Glutamatergic neuron (in vitro differentiated cells): ENCODE measurements around the gene TXNDC11. TPM values are rescaled to one million over a fixed set of nuclear protein-coding genes. Genes with fewer than 3 reads are reported as not detected.

Source experiments
- DNase-seq: peaks from one replicate; pipeline ENCODE4 v3.0.0; 2022
- H3K27ac Mint-ChIP-seq: one replicate; pipeline ENCODE4 v1.8.0; 2020; ENCODE audit warnings: mild to moderate bottlenecking, mixed read lengths, inconsistent platforms; ENCODE audit not compliant: unreplicated experiment
- H3K27me3 Mint-ChIP-seq: one replicate; pipeline ENCODE4 v1.8.0; 2020; ENCODE audit warnings: mild to moderate bottlenecking, moderate library complexity, mixed read lengths, inconsistent platforms; ENCODE audit not compliant: unreplicated experiment
- H3K36me3 Mint-ChIP-seq: one replicate; pipeline ENCODE4 v1.8.0; 2020; ENCODE audit warnings: mild to moderate bottlenecking, mixed read lengths, inconsistent platforms; ENCODE audit not compliant: unreplicated experiment
- H3K4me1 Mint-ChIP-seq: one replicate; pipeline ENCODE4 v1.8.0; 2020; ENCODE audit warnings: mild to moderate bottlenecking, low read depth, mixed read lengths, inconsistent platforms; ENCODE audit not compliant: unreplicated experiment
- H3K4me3 Mint-ChIP-seq: one replicate; pipeline ENCODE4 v1.8.0; 2020; ENCODE audit warnings: mild to moderate bottlenecking, mixed read lengths, inconsistent platforms; ENCODE audit not compliant: unreplicated experiment
- H3K9me3 Mint-ChIP-seq: one replicate; pipeline ENCODE4 v1.8.0; 2020; ENCODE audit warnings: mild to moderate bottlenecking, moderate library complexity, mixed read lengths, inconsistent platforms; ENCODE audit not compliant: unreplicated experiment
- total RNA-seq: library from RNA; stranded (reverse); fragmentation: NEBNext Ultra II Directional; extraction: Animal tissue kit (Norgen Biotek cat#: 25700); gene quantifications from one replicate; pipeline ENCODE4 v1.2.1, GENCODE V29; 2021; ENCODE audit not compliant: unreplicated experiment
- TF ChIP-seq, protein P1 (sequence below): fragments of 200-600 bp; sonication (generic); IDR thresholded peaks from one replicate; pipeline ENCODE4 v1.5.0; 2021; ENCODE audit not compliant: partially characterized antibody, unreplicated experiment

The TXNDC11 gene
- total RNA-seq, 1 donor from 2014 or later, result 18.4 TPM

DNA sequence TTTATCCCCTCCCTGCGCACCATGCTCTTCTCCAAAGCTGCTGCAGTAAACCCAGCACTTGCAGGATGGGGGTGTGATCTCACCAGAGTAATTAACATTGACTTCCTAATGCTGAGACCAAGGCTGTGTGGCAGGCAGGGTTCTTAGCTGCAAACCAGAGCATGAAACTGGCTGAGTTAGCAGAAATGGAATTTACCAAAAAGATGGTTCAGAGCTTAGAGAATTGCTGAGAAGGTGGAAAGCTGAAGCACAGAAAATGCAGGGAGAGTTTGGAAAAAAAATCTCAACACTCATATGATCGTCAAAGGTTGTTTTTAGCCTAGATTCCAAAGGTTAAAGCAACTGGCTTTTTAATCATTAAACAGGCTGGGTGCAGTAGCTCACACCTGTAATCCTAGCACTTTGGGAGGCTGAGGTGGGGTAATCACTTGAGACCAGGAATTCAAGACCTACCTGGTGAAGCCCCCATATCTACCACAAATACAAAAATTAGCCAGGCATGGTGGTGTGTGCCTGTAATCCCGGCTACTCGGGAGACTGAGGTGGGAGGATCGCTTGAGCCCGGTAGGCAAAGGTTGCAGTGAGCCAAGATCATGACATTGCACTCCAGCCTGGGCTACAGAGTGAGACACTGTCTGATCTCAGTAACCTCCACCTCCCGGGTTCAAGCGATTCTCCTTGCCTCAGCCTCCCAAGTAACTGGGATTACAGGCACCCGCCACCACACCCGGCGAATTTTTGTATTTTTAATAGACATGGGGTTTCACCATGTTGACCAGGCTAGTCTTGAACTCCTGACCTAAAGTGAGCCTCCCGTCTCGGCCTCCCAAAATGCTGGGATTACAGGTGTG is 6.0 kb upstream of the TXNDC11 start:
- Mint-ChIP-seq H3K4me3 (peak overlapping the region; percentile 0), H3K9me3 (peaks cover 2% of the 10 kb centered on the region), H3K27me3 (peaks cover 4% of the 10 kb centered on the region), H3K4me1 (no peaks in the 10 kb centered on the region), H3K27ac (no peak overlapping the region), H3K36me3 (peaks cover 7% of the 10 kb centered on the region)
- DNase-seq, result no peak
- TF ChIP-seq, protein P1, sequence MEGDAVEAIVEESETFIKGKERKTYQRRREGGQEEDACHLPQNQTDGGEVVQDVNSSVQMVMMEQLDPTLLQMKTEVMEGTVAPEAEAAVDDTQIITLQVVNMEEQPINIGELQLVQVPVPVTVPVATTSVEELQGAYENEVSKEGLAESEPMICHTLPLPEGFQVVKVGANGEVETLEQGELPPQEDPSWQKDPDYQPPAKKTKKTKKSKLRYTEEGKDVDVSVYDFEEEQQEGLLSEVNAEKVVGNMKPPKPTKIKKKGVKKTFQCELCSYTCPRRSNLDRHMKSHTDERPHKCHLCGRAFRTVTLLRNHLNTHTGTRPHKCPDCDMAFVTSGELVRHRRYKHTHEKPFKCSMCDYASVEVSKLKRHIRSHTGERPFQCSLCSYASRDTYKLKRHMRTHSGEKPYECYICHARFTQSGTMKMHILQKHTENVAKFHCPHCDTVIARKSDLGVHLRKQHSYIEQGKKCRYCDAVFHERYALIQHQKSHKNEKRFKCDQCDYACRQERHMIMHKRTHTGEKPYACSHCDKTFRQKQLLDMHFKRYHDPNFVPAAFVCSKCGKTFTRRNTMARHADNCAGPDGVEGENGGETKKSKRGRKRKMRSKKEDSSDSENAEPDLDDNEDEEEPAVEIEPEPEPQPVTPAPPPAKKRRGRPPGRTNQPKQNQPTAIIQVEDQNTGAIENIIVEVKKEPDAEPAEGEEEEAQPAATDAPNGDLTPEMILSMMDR, result no peak

DNA sequence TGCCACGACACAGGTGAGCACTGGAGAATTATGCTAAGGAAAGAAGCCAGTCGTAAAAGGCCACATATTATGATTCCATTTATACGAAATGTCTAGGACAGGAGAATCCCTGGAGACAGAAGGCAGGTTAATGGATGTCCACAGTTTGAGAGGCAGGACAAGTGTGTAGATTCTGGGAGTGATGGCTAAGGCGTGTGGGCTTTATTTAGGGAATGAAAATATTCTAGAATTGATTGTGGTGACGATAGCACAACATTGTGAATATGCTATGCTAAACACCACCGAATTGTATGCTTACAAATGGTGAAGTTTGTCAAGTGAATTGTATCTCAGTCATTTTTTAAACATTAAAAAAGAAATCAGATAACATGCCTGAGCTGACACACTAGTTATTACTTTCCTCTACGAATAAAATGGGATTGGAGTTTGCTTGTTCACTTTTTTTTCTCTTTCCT is 5.3 kb upstream of the TXNDC11 start:
- no peak for DNase-seq
- Mint-ChIP-seq H3K4me1 (no peaks in the 10 kb centered on the region), H3K27ac (no peak overlapping the region), H3K9me3 (peaks cover 2% of the 10 kb centered on the region), H3K4me3 (no peak overlapping the region), H3K36me3 (peaks cover 7% of the 10 kb centered on the region), H3K27me3 (peaks cover 4% of the 10 kb centered on the region)
- TF ChIP-seq, protein P1, result no peak

DNA sequence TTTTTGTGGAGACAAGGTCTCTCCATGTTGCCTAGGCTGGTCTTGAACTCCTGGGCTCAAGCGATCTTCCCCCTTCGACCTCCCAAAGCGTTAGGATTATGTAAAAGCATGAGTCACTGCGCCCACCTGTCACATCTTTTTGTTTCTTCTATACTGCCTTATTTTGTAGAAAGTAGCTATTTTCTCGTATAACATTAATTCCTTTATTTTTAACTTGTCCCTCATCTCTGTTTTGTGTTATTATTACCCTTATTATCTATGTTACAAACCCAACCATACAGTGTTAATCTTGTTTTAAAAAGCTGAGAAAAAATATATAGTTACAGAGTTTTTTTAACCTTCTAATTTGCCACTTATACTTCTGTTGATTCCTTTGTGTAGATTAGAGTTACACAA is 1.4 kb upstream of the TXNDC11 start:
- H3K36me3 Mint-ChIP-seq, result no peaks in the 10 kb centered on the region
- H3K27ac Mint-ChIP-seq, result peak overlapping the region; percentile 64
- peaks cover 4% of the 10 kb centered on the region for H3K27me3 Mint-ChIP-seq
- TF ChIP-seq, protein P1, result no peak
- peaks cover 4% of the 10 kb centered on the region for H3K9me3 Mint-ChIP-seq
- H3K4me3 Mint-ChIP-seq, result peak overlapping the region; percentile 82
- H3K4me1 Mint-ChIP-seq, result peaks cover 23% of the 10 kb centered on the region
- no peak for DNase-seq

DNA sequence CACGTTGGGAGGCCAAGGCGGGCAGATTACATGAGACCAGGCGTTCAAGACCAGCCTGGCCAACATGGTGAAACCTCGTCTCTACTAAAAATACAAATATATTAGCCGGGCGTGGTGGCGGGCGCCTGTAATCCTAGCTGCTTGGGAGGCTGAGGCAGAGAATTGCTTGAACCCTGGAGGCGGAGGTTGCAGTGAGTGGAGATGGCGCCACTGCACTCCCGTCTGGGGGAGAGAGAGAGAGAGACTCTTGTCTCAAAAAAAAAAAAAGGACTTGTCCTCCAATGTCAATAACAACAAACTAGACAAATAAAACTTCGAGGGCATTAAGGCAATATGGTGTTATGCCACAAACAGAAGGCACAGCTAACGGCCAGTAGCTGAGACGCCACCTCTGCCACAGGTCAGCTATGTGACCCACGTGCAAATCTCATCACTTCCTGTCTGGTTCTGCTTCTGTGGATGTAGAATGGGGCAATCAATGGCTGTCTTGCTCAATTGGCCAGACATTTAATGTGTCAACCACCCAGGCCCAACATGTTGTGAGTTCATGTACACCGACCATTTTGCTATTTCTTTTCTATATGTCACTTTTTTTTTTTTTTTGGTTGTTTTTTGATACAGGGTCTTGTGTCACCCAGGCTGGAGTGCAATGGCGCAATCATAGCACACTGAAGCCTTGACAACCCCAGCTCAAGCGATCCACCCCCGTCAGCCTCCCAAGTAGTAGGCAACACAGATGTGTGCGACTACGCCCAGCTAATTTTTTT is 834 bp upstream of the TXNDC11 start:
- TF ChIP-seq, protein P1, result no peak
- H3K27me3 Mint-ChIP-seq, result peaks cover 4% of the 10 kb centered on the region
- H3K4me3 Mint-ChIP-seq, result peak overlapping the region; percentile 82
- no peak for DNase-seq
- peaks cover 25% of the 10 kb centered on the region for H3K4me1 Mint-ChIP-seq
- peak overlapping the region; percentile 76 for H3K27ac Mint-ChIP-seq
- H3K36me3 Mint-ChIP-seq, result no peaks in the 10 kb centered on the region
- H3K9me3 Mint-ChIP-seq, result peaks cover 4% of the 10 kb centered on the region

DNA sequence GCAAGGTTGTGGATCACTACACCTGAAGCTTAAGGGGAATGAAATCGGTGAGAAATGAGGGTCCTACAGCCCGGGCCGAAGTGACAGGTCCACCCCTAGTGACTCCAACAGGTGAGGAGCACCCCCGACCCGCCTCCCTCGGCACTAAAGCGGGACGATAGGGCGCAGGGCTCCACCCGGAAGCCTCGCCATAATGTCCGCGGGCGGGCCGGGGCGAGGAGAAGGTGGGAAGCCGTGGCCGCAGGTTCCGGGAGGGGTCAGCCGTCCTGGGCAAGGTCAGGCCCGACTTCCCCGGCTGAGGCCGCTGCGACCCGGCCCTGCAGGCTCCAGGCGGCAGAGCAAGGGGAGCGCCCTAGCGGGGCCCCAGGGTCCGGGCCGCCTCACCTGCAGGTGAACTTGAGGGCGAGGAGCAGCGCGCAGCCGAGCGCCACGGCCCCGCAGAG is 543 bp downstream of the TXNDC11 start:
- peaks cover 31% of the 10 kb centered on the region for H3K4me1 Mint-ChIP-seq
- TF ChIP-seq, protein P1, result no peak
- no peak for DNase-seq

More for the DNA sequence above, 543 bp downstream of the TXNDC11 start:
- H3K4me3 Mint-ChIP-seq, result peak overlapping the region; percentile 96
- H3K27ac Mint-ChIP-seq, result peak overlapping the region; percentile 80
- H3K36me3 Mint-ChIP-seq, result no peaks in the 10 kb centered on the region
- H3K27me3 Mint-ChIP-seq, result peaks cover 3% of the 10 kb centered on the region
- H3K9me3 Mint-ChIP-seq, result peaks cover 4% of the 10 kb centered on the region
